Measurements from ENCODE around the gene CNTNAP5.

- no peak for TF ChIP-seq CTCF (IDR thresholded peaks at IDR 0.05)
- TF ChIP-seq ZFX (IDR thresholded peaks at IDR 0.05; ENCODE audit: borderline replicate concordance) = no peak
Observed at GRCh38 chr2:124740636-124741035, 715.5 kb downstream of the CNTNAP5 start.
